ENCODE measurements around the gene SZT2.
"Not testable (repeated sequence)": the region's sequence is repeated elsewhere in the genome, so short reads cannot be mapped to it uniquely, and the experiment has no call there.

SZT2 gene

GRCh38 chr1:43453442-43454269 is 64.0 kb downstream of the SZT2 start, which contains the start of gene HYI:
TSS of gene HYI (minus strand) at chr1:43453931. CDS start at chr1:43453793, 138 bp downstream.
- TF ChIP-seq, protein P1, sequence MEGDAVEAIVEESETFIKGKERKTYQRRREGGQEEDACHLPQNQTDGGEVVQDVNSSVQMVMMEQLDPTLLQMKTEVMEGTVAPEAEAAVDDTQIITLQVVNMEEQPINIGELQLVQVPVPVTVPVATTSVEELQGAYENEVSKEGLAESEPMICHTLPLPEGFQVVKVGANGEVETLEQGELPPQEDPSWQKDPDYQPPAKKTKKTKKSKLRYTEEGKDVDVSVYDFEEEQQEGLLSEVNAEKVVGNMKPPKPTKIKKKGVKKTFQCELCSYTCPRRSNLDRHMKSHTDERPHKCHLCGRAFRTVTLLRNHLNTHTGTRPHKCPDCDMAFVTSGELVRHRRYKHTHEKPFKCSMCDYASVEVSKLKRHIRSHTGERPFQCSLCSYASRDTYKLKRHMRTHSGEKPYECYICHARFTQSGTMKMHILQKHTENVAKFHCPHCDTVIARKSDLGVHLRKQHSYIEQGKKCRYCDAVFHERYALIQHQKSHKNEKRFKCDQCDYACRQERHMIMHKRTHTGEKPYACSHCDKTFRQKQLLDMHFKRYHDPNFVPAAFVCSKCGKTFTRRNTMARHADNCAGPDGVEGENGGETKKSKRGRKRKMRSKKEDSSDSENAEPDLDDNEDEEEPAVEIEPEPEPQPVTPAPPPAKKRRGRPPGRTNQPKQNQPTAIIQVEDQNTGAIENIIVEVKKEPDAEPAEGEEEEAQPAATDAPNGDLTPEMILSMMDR (IDR thresholded peaks at IDR 0.05; ENCODE audit: low read depth, low read length) = no peak
- H3K4me3 ChIP-seq (replicated peaks in 1 of 2; ENCODE audit: low read depth in 2 of 2, low read length in 2 of 2) = peak within 1 kb of the TSS; percentile 41 to 51
- peak; percentile 83 to 90 for DNase-seq (ENCODE audit: low read depth in 2 of 2)

DNA sequence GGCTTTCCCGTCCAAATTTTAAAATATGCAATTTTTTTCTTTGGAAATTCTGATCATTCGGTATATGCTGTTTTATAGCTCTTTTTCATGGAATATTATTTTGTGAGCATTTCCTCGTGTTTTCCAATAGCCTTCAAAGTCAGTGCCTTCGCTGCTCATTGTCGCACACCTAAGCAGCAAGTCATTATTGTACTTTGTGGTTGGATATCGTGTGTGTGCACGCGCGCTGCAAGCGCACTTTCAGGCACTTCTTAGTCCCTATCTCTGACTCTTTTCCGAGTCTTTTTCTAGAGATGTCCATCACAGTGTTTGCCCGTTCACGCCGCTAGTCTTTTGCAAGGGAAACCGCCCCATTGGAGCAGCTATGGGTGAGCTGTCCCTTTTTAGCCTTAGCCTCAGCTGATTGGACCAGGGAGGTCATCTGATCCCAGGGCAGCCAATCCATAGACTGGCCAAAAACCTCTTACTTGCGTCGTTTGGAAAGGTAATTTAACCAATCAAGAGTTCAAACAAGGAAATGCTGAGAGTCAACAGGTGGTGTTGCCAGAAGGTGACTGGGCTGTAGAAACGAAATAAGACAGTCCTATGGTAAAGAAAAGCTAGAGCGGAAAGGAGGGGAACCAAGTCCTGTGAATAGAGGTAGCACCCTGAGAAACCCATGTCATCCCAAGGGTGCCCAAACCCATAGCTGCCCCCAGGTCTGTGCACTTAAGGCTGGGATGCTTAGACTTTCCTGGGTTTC is 64.7 kb downstream of the SZT2 start:
- TF ChIP-seq, protein P1 (IDR thresholded peaks at IDR 0.05; ENCODE audit: low read depth, low read length) = peak; percentile 1
- H3K4me3 ChIP-seq (replicated peaks in 1 of 2; ENCODE audit: low read depth in 2 of 2, low read length in 2 of 2) = peak overlapping the region; percentile 41 to 51
- peak; percentile 84 to 88 for DNase-seq (ENCODE audit: low read depth in 2 of 2)

- TF ChIP-seq, protein P1 (IDR thresholded peaks at IDR 0.05; ENCODE audit: low read depth, low read length) = no peak
- peak in 1 of 2 donors; percentile 48 for DNase-seq (ENCODE audit: low read depth in 2 of 2)
- H3K4me3 ChIP-seq (replicated peaks in 1 of 2; ENCODE audit: low read depth in 2 of 2, low read length in 2 of 2) = no peak overlapping the region
These were observed 65.7 kb downstream of the SZT2 start for GRCh38 chr1:43455213-43455889.

- DNase-seq (ENCODE audit: low read depth in 2 of 2); H3K4me3 ChIP-seq (replicated peaks in 1 of 2; ENCODE audit: low read depth in 2 of 2, low read length in 2 of 2): not testable (repeated sequence)
These were observed 68.7 kb downstream of the SZT2 start for GRCh38 chr1:43458379-43458778.

GRCh38 chr1:43460988-43461693 is 71.4 kb downstream of the SZT2 start:
- peak in 1 of 2 donors; percentile 33 for DNase-seq (ENCODE audit: low read depth in 2 of 2)
- TF ChIP-seq, protein P1 (IDR thresholded peaks at IDR 0.05; ENCODE audit: low read depth, low read length) = no peak
- H3K4me3 ChIP-seq (replicated peaks in 1 of 2; ENCODE audit: low read depth in 2 of 2, low read length in 2 of 2) = no peak overlapping the region

GRCh38 chr1:43463479-43463878 is 73.8 kb downstream of the SZT2 start:
- TF ChIP-seq, protein P1 (IDR thresholded peaks at IDR 0.05; ENCODE audit: low read depth, low read length) = no peak
- no peak overlapping the region for H3K4me3 ChIP-seq (replicated peaks in 1 of 2; ENCODE audit: low read depth in 2 of 2, low read length in 2 of 2)
- DNase-seq (ENCODE audit: low read depth in 2 of 2) = peak in 1 of 2 donors; percentile 32
